ENCODE data around the gene ZFP36L1. TPM values are rescaled to one million over a fixed set of nuclear protein-coding genes. Genes with fewer than 3 reads are reported as not detected.

The ZFP36L1 gene
- total and polyA plus RNA-seq, 10 donors = 65.7 to 443 (median 305) TPM

DNA sequence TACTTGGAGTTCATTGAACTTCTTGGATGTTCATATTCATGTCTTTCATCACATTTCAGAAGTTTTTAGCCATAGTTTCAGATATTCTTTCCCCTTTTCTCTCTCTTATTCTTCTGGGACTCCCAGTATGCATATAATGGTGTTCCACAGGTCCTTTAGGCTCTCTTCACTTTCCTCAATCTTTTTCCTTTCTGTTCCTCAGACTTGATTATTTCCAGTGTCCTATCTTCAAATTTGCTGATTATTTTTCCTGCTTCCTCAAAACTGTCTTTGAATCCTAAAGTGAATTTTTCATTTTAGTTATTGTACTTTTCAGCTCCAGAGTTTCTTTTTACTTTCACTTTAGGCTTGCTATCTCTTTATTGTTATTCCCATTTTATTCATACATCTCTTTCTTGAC, 8.8 kb upstream of the ZFP36L1 start:
- TF ChIP-seq POLR2A (IDR thresholded peaks at IDR 0.05) (no peak), POLR2AphosphoS5 (IDR thresholded peaks at IDR 0.05) (no peak), CTCF (IDR thresholded peaks at IDR 0.05 in 8 of 11, conservative IDR thresholded peaks at IDR 0.05 in 3 of 11) (no peak)
- Histone ChIP-seq H3K27ac (no peak overlapping the region), H3K36me3 (no peaks in the 10 kb centered on the region), H3K4me1 (peaks cover 9 to 49% (median 27%) of the 10 kb centered on the region in 6 donors), H3K4me3 (no peak overlapping the region), H3K27me3 (replicated peaks in 1 of 7) (no peaks in the 10 kb centered on the region), H3K9me3 (peaks cover 0 to 27% (median 14%) of the 10 kb centered on the region in 8 donors)
- intact Hi-C loops (cut with DNase I; ENCODE audit: low total_unique reads) = no loop called here
- no peak for DNase-seq

- no peak for DNase-seq
- peaks cover 0 to 27% (median 14%) of the 10 kb centered on the region in 8 donors for H3K9me3 ChIP-seq
- TF ChIP-seq CTCF (IDR thresholded peaks at IDR 0.05 in 8 of 11, conservative IDR thresholded peaks at IDR 0.05 in 3 of 11) (no peak), POLR2A (IDR thresholded peaks at IDR 0.05) (no peak), POLR2AphosphoS5 (IDR thresholded peaks at IDR 0.05) (no peak)
- peaks cover 11 to 49% (median 26%) of the 10 kb centered on the region in 6 donors for H3K4me1 ChIP-seq
- no peak overlapping the region for H3K4me3 ChIP-seq
- intact Hi-C loops (cut with DNase I; ENCODE audit: low total_unique reads) = no loop called here
- H3K27me3 ChIP-seq (replicated peaks in 1 of 7) = no peaks in the 10 kb centered on the region
- no peak overlapping the region for H3K27ac ChIP-seq
- H3K36me3 ChIP-seq = no peaks in the 10 kb centered on the region
These were observed 8.1 kb upstream of the ZFP36L1 start for GRCh38 chr14:68800953-68801352.

GRCh38 chr14:68800390-68800789, 7.5 kb upstream of the ZFP36L1 start:
- Histone ChIP-seq H3K27ac (no peak overlapping the region), H3K4me3 (no peak overlapping the region), H3K4me1 (peaks cover 8 to 43% (median 22%) of the 10 kb centered on the region in 6 donors), H3K36me3 (no peaks in the 10 kb centered on the region), H3K27me3 (replicated peaks in 1 of 7) (no peaks in the 10 kb centered on the region), H3K9me3 (peaks cover 0 to 27% (median 14%) of the 10 kb centered on the region in 8 donors)
- intact Hi-C loops (cut with DNase I; ENCODE audit: low total_unique reads) = no loop called here
- 66 to 89% (median 74%) methylated on average over 2 of the region's 2 CpGs for WGBS, 5 donors
- DNase-seq = no peak
- TF ChIP-seq POLR2A (IDR thresholded peaks at IDR 0.05) = no peak
- TF ChIP-seq CTCF (IDR thresholded peaks at IDR 0.05 in 8 of 11, conservative IDR thresholded peaks at IDR 0.05 in 3 of 11) = no peak
- no peak for TF ChIP-seq POLR2AphosphoS5 (IDR thresholded peaks at IDR 0.05)

DNA sequence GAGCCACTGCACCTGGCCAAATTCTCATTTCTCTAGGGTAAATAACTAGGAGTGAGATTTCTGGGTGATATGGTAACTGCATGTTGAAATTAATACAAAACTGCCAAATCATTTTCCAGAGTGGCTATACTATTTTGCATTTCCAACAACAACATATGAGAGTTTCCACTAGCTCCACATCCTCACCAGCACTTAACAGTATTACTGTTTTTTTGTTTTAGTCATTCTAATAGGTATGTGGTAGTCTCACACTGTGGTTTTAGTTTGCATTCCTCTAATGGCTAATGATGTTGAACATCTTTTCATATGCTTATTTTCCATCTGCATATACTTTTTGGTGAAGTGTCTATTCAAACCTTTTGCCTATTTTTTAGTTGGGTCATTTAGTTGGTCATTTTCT, 5.8 kb upstream of the ZFP36L1 start:
- no peaks in the 10 kb centered on the region for H3K36me3 ChIP-seq
- H3K4me1 ChIP-seq = peaks cover 8 to 40% (median 19%) of the 10 kb centered on the region in 6 donors
- peaks cover 0 to 21% (median 12%) of the 10 kb centered on the region in 8 donors for H3K9me3 ChIP-seq
- no peaks in the 10 kb centered on the region for H3K27me3 ChIP-seq (replicated peaks in 1 of 7)
- intact Hi-C loops (cut with DNase I; ENCODE audit: low total_unique reads) = no loop called here
- no peak overlapping the region for H3K27ac ChIP-seq
- no peak for TF ChIP-seq POLR2AphosphoS5 (IDR thresholded peaks at IDR 0.05)
- no peak for TF ChIP-seq POLR2A (IDR thresholded peaks at IDR 0.05)
- H3K4me3 ChIP-seq = no peak overlapping the region
- no peak for DNase-seq

All from spleen (tissue), 11 donors.